Fibroblast of the aortic adventitia (primary cell): ENCODE data around the gene C16orf89. TPM values are rescaled to one million over a fixed set of nuclear protein-coding genes. Genes with fewer than 3 reads are reported as not detected.

Experiments
- DNase-seq: peaks from one replicate; pipeline ENCODE4 v3.0.0-alpha.2; 2010; ENCODE audit warnings: low read depth
- H3K4me3 ChIP-seq: 2 replicates; pipeline ENCODE4 v1.5.1; 2011; ENCODE audit warnings: low read depth, mild to moderate bottlenecking, control low read depth, low read length, moderate library complexity
- total RNA-seq: library from RNA; depleted of rRNA; stranded (reverse); fragments of >200 nt; gene quantifications from 2 replicates; pipeline ENCODE4 v1.2.3, GENCODE V29; 2012; ENCODE audit warnings: low replicate concordance
- TF ChIP-seq, protein P1 (sequence below): IDR thresholded peaks from 2 replicates; pipeline ENCODE4 v1.5.1; 2011; ENCODE audit warnings: mild to moderate bottlenecking, low read length, control low read depth, inconsistent platforms; ENCODE audit not compliant: insufficient read depth

Gene C16orf89
- total RNA-seq, 1 donor, result 1.6 TPM

DNA sequence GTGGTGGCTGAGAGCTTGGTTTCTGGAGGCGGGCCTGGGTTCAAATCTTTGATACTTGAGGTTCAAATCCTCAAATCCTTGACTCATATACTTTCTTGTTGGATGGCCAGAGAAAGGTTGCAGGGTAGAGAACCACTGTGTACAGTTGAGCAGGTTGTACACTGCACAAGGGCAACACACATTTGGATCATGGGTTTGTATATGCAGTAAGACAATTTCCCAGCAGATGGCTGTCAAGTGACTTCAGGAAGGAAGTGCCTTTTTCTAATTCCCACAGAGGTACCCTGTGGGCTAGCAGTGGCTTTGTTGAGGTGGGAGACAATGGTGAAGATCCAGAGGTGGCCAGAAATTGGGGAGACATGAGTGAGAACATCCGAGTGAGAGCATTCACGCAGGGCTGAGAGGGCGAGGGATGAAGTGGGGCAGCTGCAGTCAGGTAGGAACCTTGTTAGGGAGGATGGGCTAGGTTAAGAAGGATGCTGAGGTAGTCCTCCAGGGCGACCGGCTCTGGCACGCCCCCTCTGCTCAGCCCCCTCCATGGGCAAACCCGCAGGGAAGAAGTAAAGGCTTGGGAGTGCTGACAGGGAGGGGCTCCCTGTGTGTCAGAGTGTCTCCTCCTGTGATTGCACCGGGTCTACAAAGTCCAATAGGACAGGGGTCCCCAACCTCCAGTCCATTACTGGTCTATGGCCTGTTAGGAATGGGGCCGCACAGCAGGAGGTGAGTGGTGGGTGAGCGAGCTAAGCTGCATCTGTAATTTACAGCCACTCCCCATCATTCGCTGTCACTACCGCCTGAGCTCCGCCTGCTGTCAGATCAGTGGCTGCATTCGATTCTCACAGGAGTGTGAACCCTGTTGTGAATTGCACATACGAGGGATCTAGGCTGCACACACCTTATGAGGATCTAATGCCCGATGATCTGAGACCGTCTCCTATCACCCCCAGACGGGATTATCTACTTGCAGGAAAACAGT is 2.7 kb downstream of the C16orf89 start:
- TF ChIP-seq, protein P1, sequence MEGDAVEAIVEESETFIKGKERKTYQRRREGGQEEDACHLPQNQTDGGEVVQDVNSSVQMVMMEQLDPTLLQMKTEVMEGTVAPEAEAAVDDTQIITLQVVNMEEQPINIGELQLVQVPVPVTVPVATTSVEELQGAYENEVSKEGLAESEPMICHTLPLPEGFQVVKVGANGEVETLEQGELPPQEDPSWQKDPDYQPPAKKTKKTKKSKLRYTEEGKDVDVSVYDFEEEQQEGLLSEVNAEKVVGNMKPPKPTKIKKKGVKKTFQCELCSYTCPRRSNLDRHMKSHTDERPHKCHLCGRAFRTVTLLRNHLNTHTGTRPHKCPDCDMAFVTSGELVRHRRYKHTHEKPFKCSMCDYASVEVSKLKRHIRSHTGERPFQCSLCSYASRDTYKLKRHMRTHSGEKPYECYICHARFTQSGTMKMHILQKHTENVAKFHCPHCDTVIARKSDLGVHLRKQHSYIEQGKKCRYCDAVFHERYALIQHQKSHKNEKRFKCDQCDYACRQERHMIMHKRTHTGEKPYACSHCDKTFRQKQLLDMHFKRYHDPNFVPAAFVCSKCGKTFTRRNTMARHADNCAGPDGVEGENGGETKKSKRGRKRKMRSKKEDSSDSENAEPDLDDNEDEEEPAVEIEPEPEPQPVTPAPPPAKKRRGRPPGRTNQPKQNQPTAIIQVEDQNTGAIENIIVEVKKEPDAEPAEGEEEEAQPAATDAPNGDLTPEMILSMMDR, result no peak
- DNase-seq, result no peak
- H3K4me3 ChIP-seq, result no peak overlapping the region

DNA sequence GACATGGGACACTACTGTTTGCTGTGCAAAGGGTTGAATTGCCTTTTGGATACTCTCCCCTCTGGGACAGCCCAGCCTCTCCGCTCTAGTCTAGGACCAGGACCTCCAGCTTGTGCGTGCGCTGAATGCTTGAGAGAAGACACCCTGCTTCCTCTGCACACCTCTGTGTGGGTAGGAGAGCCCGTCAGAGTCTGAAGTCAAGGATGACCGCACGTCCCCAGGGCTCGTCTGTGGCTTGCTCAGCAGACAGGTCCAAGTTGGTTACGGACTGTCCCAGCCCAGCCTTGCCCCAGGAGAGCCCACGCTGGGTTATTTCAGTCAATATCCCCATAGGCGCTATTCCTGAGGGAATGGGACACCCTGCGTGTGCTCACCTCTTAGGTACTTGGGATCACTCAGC is 3.7 kb downstream of the C16orf89 start:
- TF ChIP-seq, protein P1, result no peak
- H3K4me3 ChIP-seq, result no peak overlapping the region
- no peak for DNase-seq

DNA sequence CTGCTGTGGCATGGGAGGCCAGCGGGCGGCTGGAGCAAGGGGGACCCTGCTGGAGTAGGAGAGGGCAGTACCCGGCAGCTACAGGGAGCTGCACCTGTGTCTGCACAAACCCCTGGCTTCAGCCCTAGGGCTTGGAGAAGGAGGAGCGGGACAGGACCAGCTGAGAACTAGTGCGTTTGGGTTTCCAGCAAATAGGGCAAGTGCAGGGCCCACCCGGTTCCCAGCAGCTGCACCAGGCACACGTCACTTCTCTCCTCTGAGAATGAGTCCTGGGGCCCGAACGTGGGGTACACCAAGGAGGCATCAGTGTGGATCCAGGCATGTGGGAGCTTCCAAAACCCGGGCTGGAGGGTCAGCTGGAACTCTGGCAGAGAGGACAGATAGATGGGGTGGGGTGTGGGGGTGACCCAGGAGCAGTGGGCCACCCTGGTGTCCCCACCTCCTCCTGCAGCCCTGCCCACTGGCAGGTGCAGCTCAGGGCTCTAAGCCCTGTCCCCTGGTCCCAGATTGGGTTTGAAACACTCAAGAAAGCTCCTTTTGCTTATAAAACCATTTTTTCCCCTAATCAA is 5.6 kb downstream of the C16orf89 start:
- no peak overlapping the region for H3K4me3 ChIP-seq

DNA sequence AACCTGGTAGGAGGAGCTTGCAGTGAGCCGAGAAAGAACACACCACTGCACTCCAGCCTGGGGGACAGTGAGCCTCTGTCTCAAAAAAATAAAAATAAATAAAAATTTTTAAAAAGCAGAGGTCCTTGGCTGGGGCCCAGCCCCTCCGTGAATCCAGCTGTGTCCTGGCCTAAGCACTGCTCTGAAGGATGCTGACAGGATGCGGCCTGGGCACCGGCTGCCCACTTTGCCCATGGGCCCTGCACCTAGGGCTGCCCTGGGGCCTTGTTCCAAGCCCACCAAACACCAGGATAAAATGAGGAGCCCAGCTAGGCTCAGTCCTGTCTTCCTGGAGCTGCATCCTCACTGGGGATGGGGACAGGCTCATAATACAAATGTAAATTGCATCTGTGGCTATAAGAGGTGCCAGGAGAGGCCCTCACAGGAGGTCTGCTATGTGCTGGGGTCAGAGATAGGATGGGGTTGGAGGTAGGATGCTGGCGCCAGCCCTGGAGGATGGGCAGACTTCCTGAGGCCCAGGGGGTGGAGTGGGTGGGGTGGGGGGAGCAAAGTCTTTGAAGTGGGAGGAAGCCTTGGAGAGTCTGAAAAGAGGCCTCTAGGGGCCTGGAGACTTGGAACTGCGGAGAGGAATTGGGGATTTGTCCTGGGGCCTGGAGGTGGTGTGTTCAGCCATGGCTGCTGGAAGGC is 6.2 kb downstream of the C16orf89 start:
- no peak overlapping the region for H3K4me3 ChIP-seq
- TF ChIP-seq, protein P1, result no peak
- DNase-seq, result no peak

More for the DNA sequence above, 5.6 kb downstream of the C16orf89 start:
- TF ChIP-seq, protein P1, result no peak
- DNase-seq, result no peak

DNA sequence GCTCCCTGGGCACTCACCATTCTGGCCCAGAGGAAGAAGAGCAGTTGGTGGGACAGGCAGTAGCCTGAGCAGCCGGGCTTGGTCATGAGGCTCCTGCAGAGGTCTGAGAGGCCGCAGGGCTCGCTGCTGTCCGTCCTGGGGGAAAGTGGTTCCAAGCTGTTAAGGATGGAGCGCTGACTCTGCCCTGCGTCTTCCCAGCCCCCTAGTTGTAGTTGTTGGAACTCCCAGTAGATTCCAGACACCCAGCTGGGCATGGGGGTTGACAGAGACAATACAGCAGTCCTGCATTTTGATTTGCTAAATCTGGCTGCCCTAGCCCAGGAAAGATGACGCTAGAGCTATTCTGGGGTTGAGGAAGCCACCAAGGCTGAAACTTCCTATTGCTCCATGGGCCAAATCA is 7.3 kb downstream of the C16orf89 start:
- TF ChIP-seq, protein P1, result no peak
- H3K4me3 ChIP-seq, result no peak overlapping the region
- DNase-seq, result no peak

DNA sequence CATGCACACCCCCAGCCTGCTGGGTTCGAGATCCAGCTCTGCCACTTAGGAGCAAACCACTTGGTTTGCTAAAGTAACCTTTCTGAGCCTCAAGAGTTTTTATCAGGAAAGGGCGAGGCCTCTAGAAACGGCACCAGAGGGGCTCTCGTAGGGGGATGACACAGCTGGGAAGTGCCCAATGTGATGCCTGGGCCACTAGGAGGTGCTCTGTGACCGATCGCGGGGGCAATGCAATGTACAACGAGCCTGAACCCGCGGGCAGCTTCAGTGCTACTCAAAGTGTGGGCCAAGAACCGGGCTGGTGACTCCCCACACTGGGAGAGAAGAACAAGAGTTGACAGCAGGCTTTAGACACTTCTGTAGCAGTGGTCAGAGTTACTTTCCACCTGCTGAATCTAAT is 9.4 kb downstream of the C16orf89 start:
- no peak overlapping the region for H3K4me3 ChIP-seq
- no peak for DNase-seq
- TF ChIP-seq, protein P1, result peak; percentile 49
